Measurements from ENCODE around the gene IL13.

DNA sequence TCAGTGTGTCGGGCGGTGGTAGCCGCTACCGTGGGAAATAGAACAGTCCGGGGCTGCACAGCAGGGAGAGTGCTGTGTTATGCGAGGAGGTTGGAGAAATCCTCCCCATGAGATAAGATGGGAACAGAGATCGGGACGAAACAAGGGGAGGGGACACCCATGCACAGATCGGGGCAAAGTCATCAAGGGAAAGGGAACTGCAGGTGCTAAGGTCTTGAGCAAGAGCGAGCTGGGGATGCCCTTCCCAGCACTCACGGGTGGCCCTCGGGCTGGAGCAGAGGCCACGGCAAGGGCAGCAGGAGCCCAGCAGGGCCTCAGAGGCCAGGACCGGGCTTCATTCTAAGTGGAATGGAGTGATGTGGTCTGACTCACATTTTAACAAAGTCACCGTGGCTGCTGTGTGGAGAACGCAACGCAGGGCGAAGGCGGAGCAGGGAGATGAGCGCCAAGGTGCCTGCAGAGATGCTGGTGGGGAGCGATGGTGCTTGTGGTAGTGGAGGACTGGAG, 7.7 kb downstream of the IL13 start:
- no peak for TF ChIP-seq TCF7 (IDR thresholded peaks at IDR 0.05; ENCODE audit: borderline replicate concordance)
- no peak for TF ChIP-seq ZSCAN29 (IDR thresholded peaks at IDR 0.05)
- TF ChIP-seq, protein P1, sequence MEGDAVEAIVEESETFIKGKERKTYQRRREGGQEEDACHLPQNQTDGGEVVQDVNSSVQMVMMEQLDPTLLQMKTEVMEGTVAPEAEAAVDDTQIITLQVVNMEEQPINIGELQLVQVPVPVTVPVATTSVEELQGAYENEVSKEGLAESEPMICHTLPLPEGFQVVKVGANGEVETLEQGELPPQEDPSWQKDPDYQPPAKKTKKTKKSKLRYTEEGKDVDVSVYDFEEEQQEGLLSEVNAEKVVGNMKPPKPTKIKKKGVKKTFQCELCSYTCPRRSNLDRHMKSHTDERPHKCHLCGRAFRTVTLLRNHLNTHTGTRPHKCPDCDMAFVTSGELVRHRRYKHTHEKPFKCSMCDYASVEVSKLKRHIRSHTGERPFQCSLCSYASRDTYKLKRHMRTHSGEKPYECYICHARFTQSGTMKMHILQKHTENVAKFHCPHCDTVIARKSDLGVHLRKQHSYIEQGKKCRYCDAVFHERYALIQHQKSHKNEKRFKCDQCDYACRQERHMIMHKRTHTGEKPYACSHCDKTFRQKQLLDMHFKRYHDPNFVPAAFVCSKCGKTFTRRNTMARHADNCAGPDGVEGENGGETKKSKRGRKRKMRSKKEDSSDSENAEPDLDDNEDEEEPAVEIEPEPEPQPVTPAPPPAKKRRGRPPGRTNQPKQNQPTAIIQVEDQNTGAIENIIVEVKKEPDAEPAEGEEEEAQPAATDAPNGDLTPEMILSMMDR (IDR thresholded peaks at IDR 0.05 in 2 of 3, conservative IDR thresholded peaks at IDR 0.05 in 1 of 3; ENCODE audit: control insufficient read depth in 2 of 3, extremely low read depth in 1 of 3, insufficient read depth in 1 of 3, low read depth in 3 of 3, low read length in 3 of 3): no peak
- no peak for TF ChIP-seq YY1 (IDR thresholded peaks at IDR 0.05; ENCODE audit: low read depth, low read length)
- TF ChIP-seq, protein P2, sequence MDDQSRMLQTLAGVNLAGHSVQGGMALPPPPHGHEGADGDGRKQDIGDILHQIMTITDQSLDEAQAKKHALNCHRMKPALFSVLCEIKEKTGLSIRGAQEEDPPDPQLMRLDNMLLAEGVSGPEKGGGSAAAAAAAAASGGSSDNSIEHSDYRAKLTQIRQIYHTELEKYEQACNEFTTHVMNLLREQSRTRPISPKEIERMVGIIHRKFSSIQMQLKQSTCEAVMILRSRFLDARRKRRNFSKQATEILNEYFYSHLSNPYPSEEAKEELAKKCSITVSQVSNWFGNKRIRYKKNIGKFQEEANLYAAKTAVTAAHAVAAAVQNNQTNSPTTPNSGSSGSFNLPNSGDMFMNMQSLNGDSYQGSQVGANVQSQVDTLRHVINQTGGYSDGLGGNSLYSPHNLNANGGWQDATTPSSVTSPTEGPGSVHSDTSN (IDR thresholded peaks at IDR 0.05; ENCODE audit: insufficient replicate concordance, low read depth, low read length): no peak
- TF ChIP-seq EP300 (IDR thresholded peaks at IDR 0.05; ENCODE audit: borderline replicate concordance in 1 of 2, control insufficient read depth in 1 of 2, low read depth in 2 of 2, low read length in 2 of 2): no peak

Data from GM12878 (cell line).